Endothelial cell (in vitro differentiated cells): ENCODE measurements around the gene ANKRD63. TPM values are rescaled to one million over a fixed set of nuclear protein-coding genes. Genes with fewer than 3 reads are reported as not detected.

Source experiments
- DNase-seq: peaks from one replicate; pipeline ENCODE4 v3.0.0; 2021; ENCODE audit warnings: low spot score
- H3K27ac Mint-ChIP-seq: one replicate; pipeline ENCODE4 v1.8.0; 2021; ENCODE audit warnings: mixed read lengths, inconsistent platforms; ENCODE audit not compliant: unreplicated experiment
- H3K27me3 Mint-ChIP-seq: one replicate; pipeline ENCODE4 v1.8.0; 2021; ENCODE audit warnings: mild to moderate bottlenecking, moderate library complexity, mixed read lengths, inconsistent platforms; ENCODE audit not compliant: unreplicated experiment
- H3K36me3 Mint-ChIP-seq: one replicate; pipeline ENCODE4 v1.8.0; 2021; ENCODE audit warnings: mild to moderate bottlenecking, low read depth, mixed read lengths, inconsistent platforms; ENCODE audit not compliant: unreplicated experiment
- H3K4me1 Mint-ChIP-seq: one replicate; pipeline ENCODE4 v1.8.0; 2021; ENCODE audit warnings: mild to moderate bottlenecking, mixed read lengths, inconsistent platforms; ENCODE audit not compliant: unreplicated experiment
- H3K4me3 Mint-ChIP-seq: one replicate; pipeline ENCODE4 v1.8.0; 2021; ENCODE audit warnings: mild to moderate bottlenecking, mixed read lengths, inconsistent platforms; ENCODE audit not compliant: unreplicated experiment
- H3K9me3 Mint-ChIP-seq: one replicate; pipeline ENCODE4 v1.8.0; 2021; ENCODE audit warnings: mixed read lengths, inconsistent platforms; ENCODE audit not compliant: unreplicated experiment
- long read RNA-seq: library from polyadenylated mRNA; unstranded; transcript quantifications from one replicate; pipeline ENCODE4 v2.0.0, GENCODE V29; 2020; ENCODE audit not compliant: unreplicated experiment
- total RNA-seq: library from RNA; stranded (reverse); fragmentation: NEBNext Ultra II Directional; extraction: Animal tissue kit (Norgen Biotek cat#: 25700); gene quantifications from one replicate; pipeline ENCODE4 v1.2.1, GENCODE V29; 2021; ENCODE audit not compliant: unreplicated experiment
- TF ChIP-seq, protein P1 (sequence below): fragments of 200-600 bp; sonication (generic); IDR thresholded peaks from one replicate; pipeline ENCODE4 v1.5.0; 2021; ENCODE audit warnings: antibody characterized with exemption; ENCODE audit not compliant: unreplicated experiment

Gene ANKRD63, protein sequence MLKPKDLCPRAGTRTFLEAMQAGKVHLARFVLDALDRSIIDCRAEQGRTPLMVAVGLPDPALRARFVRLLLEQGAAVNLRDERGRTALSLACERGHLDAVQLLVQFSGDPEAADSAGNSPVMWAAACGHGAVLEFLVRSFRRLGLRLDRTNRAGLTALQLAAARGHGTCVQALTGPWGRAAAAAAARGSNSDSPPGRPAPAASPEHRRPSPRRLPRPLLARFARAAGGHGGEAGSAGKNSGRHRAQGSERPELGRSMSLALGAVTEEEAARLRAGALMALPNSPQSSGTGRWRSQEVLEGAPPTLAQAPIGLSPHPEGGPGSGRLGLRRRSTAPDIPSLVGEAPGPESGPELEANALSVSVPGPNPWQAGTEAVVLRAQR
- not detected for total RNA-seq
- long read RNA-seq, result 0 reads

DNA sequence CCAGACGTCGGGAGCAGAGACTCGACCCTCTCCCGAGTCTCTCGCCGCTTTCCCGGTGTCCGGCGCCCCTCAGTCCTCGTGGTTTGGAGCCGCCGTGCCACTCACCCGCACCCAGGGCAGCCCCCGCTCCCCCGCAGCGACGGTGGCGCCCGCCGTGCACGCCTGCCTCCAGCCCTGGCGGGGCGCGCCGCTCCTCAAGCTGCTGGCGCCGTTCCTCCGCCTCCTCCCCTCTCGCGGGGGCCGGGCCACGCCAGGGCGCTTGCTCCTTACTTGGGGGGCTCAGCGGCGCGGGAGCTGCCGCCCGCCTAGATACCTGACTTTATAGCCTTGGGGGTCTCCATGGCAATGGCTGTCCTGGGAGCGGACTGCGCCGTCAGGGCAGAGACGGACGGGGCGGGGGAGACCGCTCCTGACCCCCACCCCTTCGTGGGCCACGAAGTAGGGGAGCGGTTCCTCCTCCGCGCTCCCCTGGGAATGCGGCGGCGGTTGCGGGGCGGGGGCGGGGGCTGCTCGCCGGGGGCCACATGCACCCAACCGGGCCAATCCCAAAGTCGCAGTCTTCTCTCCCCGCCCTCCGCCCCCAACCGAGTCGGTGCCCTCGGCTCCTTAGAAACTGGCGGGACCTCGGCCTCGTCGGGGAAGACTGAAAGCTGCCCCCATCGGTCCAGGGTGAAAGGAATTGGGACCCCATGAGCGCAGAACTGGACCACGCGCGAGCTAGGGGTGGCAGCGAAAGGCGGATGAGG, at the start of gene ANKRD63:
ANKRD63 (minus strand) TSS at position 196 of the 746 bp plus-strand sequence. CDS start 478 bp downstream, outside the sequence.
- TF ChIP-seq, protein P1, sequence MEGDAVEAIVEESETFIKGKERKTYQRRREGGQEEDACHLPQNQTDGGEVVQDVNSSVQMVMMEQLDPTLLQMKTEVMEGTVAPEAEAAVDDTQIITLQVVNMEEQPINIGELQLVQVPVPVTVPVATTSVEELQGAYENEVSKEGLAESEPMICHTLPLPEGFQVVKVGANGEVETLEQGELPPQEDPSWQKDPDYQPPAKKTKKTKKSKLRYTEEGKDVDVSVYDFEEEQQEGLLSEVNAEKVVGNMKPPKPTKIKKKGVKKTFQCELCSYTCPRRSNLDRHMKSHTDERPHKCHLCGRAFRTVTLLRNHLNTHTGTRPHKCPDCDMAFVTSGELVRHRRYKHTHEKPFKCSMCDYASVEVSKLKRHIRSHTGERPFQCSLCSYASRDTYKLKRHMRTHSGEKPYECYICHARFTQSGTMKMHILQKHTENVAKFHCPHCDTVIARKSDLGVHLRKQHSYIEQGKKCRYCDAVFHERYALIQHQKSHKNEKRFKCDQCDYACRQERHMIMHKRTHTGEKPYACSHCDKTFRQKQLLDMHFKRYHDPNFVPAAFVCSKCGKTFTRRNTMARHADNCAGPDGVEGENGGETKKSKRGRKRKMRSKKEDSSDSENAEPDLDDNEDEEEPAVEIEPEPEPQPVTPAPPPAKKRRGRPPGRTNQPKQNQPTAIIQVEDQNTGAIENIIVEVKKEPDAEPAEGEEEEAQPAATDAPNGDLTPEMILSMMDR, result no peak
- Mint-ChIP-seq H3K36me3 (peaks cover 7% of the 10 kb centered on the region), H3K9me3 (no peaks in the 10 kb centered on the region), H3K27me3 (peaks cover 33% of the 10 kb centered on the region), H3K27ac (no peak within 1 kb of the TSS), H3K4me3 (no peak within 1 kb of the TSS), H3K4me1 (peaks cover 20% of the 10 kb centered on the region)
- no peak for DNase-seq

DNA sequence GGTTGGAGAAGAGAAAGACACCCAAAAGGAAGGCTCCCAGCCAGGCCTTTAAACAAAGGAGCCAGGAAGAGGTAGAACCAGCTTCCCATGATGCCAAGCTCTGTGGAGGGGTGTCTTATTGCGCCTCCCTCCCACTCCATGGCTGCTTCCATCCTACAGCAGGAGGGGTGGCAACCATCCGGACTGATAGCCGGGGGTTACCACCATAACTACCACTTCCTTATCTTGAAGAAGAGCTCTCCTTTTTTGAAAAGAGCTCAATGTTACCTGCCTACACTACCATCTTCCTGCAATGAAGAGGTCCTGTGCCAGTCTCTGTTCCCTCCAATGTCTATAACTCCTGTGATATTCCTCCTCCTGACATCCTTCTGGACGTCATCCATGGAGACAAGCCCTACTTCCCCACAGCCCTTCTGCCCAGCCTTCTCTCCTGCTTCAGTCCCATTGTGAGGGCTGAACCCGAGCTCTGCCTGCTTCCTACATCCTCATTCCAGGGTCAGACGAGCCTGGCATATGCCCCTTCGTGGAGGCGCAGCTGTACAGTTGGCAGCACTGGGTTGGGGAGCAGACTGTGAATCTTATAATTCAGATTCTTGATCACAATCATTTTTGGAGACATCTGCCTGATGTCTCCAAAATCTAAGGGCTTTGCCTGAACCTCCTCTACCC, 49.4 kb upstream of the ANKRD63 start:
- TF ChIP-seq, protein P1, result no peak
- Mint-ChIP-seq H3K4me3 (no peak overlapping the region), H3K36me3 (no peaks in the 10 kb centered on the region), H3K9me3 (no peaks in the 10 kb centered on the region), H3K27ac (no peak overlapping the region), H3K4me1 (peaks cover 57% of the 10 kb centered on the region), H3K27me3 (peaks cover 9% of the 10 kb centered on the region)
- DNase-seq, result no peak

DNA sequence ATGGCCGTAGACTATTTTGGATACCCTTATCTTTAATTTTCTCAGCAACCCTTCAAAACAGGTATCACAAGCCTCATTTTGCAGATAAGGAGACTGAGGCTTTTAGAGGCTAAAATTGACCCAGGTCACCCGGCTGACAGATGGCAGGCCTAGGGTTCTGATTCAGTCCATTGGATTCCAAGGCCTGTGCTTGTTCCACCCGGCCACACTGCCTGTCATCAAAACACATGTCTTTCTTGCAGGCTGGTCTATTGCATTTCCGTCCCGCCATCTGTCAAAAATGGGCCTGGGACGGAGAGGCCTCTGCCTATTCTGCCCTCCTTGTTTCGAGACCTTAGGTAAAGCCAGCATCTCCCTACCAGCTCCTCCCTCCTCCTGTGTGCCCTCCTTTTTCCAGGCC, 48.8 kb upstream of the ANKRD63 start:
- no peak for DNase-seq
- Mint-ChIP-seq H3K4me3 (no peak overlapping the region), H3K36me3 (no peaks in the 10 kb centered on the region), H3K27ac (no peak overlapping the region), H3K4me1 (peaks cover 57% of the 10 kb centered on the region), H3K9me3 (no peaks in the 10 kb centered on the region), H3K27me3 (peaks cover 7% of the 10 kb centered on the region)
- TF ChIP-seq, protein P1, result no peak

GRCh38 chr15:40331026-40331425, 48.2 kb upstream of the ANKRD63 start:
- peaks cover 58% of the 10 kb centered on the region for H3K4me1 Mint-ChIP-seq
- H3K36me3 Mint-ChIP-seq, result no peaks in the 10 kb centered on the region
- TF ChIP-seq, protein P1, result no peak
- H3K9me3 Mint-ChIP-seq, result no peaks in the 10 kb centered on the region
- H3K27ac Mint-ChIP-seq, result no peak overlapping the region
- DNase-seq, result no peak
- H3K27me3 Mint-ChIP-seq, result peaks cover 6% of the 10 kb centered on the region
- H3K4me3 Mint-ChIP-seq, result no peak overlapping the region
